ENCODE data around the gene EID1.

Gene EID1

GRCh38 chr15:48925714-48926223, 47.8 kb downstream of the EID1 start:
- Histone ChIP-seq H3K27me3 (replicated peaks; ENCODE audit: control insufficient read depth, insufficient read depth, low read length) (no peaks in the 10 kb centered on the region), H3K36me3 (ENCODE audit: control insufficient read depth, insufficient read depth, low read length) (no peaks in the 10 kb centered on the region), H3K4me3 (replicated peaks; ENCODE audit: low read depth, low read length) (no peak overlapping the region)
- TF ChIP-seq CTCF (IDR thresholded peaks at IDR 0.05; ENCODE audit: insufficient read depth, low read length, poor library complexity, severe bottlenecking) = no peak
- no peak for DNase-seq (ENCODE audit: extremely low read depth, insufficient read length)

GRCh38 chr15:48928877-48929538, 51.1 kb downstream of the EID1 start:
- TF ChIP-seq CTCF (IDR thresholded peaks at IDR 0.05; ENCODE audit: insufficient read depth, low read length, poor library complexity, severe bottlenecking) = no peak
- no peaks in the 10 kb centered on the region for H3K27me3 ChIP-seq (replicated peaks; ENCODE audit: control insufficient read depth, insufficient read depth, low read length)
- H3K4me3 ChIP-seq (replicated peaks; ENCODE audit: low read depth, low read length) = no peak overlapping the region
- no peak for DNase-seq (ENCODE audit: extremely low read depth, insufficient read length)
- H3K36me3 ChIP-seq (ENCODE audit: control insufficient read depth, insufficient read depth, low read length) = no peaks in the 10 kb centered on the region

- no peak for DNase-seq (ENCODE audit: extremely low read depth, insufficient read length)
- H3K36me3 ChIP-seq (ENCODE audit: control insufficient read depth, insufficient read depth, low read length) = no peaks in the 10 kb centered on the region
- no peak for TF ChIP-seq CTCF (IDR thresholded peaks at IDR 0.05; ENCODE audit: insufficient read depth, low read length, poor library complexity, severe bottlenecking)
- H3K4me3 ChIP-seq (replicated peaks; ENCODE audit: low read depth, low read length) = no peak overlapping the region
- no peaks in the 10 kb centered on the region for H3K27me3 ChIP-seq (replicated peaks; ENCODE audit: control insufficient read depth, insufficient read depth, low read length)
These were observed 51.7 kb downstream of the EID1 start for GRCh38 chr15:48929661-48930060.

Data from GM06990 (cell line).